Osteoblast (primary cell): ENCODE results near the gene SLC12A8. TPM values are rescaled to one million over a fixed set of nuclear protein-coding genes. Genes with fewer than 3 reads are reported as not detected.

Experiments
- DNase-seq: peaks from one replicate; pipeline ENCODE4 v3.0.0; 2011; ENCODE audit warnings: low spot score, mixed read lengths; ENCODE audit not compliant: insufficient read length; ENCODE audit errors: missing footprints
- H2AFZ ChIP-seq: 2 replicates; pipeline ENCODE4 v1.6.0; 2011; ENCODE audit warnings: mild to moderate bottlenecking, low read length
- H3K27ac ChIP-seq: 2 replicates; pipeline ENCODE4 v1.5.1; 2011; ENCODE audit warnings: mild to moderate bottlenecking, low read depth, low read length, moderate library complexity
- H3K27me3 ChIP-seq: 2 replicates; pipeline ENCODE4 v1.6.0; 2012; ENCODE audit warnings: mild to moderate bottlenecking, control low read depth, inconsistent platforms, low read length, moderate library complexity; ENCODE audit not compliant: insufficient read depth
- H3K36me3 ChIP-seq: 2 replicates; pipeline ENCODE4 v1.5.1; 2011; ENCODE audit warnings: mild to moderate bottlenecking, low read length, control low read depth, moderate library complexity; ENCODE audit not compliant: insufficient read depth
- H3K4me1 ChIP-seq: 2 replicates; pipeline ENCODE4 v1.5.1; 2011; ENCODE audit warnings: mild to moderate bottlenecking, low read length, control low read depth, moderate library complexity; ENCODE audit not compliant: insufficient read depth
- H3K4me2 ChIP-seq: 2 replicates; pipeline ENCODE4 v1.6.0; 2011; ENCODE audit warnings: mild to moderate bottlenecking, low read length; ENCODE audit not compliant: insufficient read depth
- H3K4me3 ChIP-seq: fragments of 200-600 bp; sonication (generic); 3 replicates; pipeline ENCODE4 v1.5.1; 2012; ENCODE audit warnings: mild to moderate bottlenecking, low read length, inconsistent platforms; ENCODE audit not compliant: insufficient read depth
- H3K79me2 ChIP-seq: 2 replicates; pipeline ENCODE4 v1.6.0; 2012; ENCODE audit warnings: mild to moderate bottlenecking, low read length, control low read depth, inconsistent platforms; ENCODE audit not compliant: insufficient read depth
- H3K9me3 ChIP-seq: 2 replicates; pipeline ENCODE4 v1.5.1; 2011; ENCODE audit warnings: low read depth, low read length, control low read depth
- H4K20me1 ChIP-seq: 2 replicates; pipeline ENCODE4 v1.6.0; 2012; ENCODE audit warnings: mild to moderate bottlenecking, low read length, control low read depth; ENCODE audit not compliant: insufficient read depth
- total RNA-seq: library from RNA; depleted of rRNA; stranded (reverse); fragments of >200 nt; gene quantifications from 2 replicates; pipeline ENCODE4 v1.2.3, GENCODE V29; 2012
- TF ChIP-seq, protein P1 (sequence below): IDR thresholded peaks from 2 replicates; pipeline ENCODE4 v1.5.1; 2011; ENCODE audit warnings: mild to moderate bottlenecking, low read depth, low read length, moderate library complexity; ENCODE audit errors: extremely low read depth

SLC12A8 gene
- total RNA-seq, 1 donor = 36.2 TPM

GRCh38 chr3:125136515-125136914 is 76.0 kb downstream of the SLC12A8 start:
- H2AFZ ChIP-seq = peak overlapping the region; percentile 53
- no peaks in the 10 kb centered on the region for H3K79me2 ChIP-seq
- H3K9me3 ChIP-seq = no peaks in the 10 kb centered on the region
- no peaks in the 10 kb centered on the region for H3K36me3 ChIP-seq
- TF ChIP-seq, protein P1, sequence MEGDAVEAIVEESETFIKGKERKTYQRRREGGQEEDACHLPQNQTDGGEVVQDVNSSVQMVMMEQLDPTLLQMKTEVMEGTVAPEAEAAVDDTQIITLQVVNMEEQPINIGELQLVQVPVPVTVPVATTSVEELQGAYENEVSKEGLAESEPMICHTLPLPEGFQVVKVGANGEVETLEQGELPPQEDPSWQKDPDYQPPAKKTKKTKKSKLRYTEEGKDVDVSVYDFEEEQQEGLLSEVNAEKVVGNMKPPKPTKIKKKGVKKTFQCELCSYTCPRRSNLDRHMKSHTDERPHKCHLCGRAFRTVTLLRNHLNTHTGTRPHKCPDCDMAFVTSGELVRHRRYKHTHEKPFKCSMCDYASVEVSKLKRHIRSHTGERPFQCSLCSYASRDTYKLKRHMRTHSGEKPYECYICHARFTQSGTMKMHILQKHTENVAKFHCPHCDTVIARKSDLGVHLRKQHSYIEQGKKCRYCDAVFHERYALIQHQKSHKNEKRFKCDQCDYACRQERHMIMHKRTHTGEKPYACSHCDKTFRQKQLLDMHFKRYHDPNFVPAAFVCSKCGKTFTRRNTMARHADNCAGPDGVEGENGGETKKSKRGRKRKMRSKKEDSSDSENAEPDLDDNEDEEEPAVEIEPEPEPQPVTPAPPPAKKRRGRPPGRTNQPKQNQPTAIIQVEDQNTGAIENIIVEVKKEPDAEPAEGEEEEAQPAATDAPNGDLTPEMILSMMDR = no peak
- H3K4me3 ChIP-seq = no peak overlapping the region
- peak overlapping the region; percentile 15 for H3K4me2 ChIP-seq
- H3K27me3 ChIP-seq = no peaks in the 10 kb centered on the region
- H4K20me1 ChIP-seq = no peaks in the 10 kb centered on the region
- no peak for DNase-seq
- peaks cover 40% of the 10 kb centered on the region for H3K4me1 ChIP-seq
- H3K27ac ChIP-seq = peak overlapping the region; percentile 82

- H3K79me2 ChIP-seq = no peaks in the 10 kb centered on the region
- DNase-seq = no peak
These were observed 77.6 kb downstream of the SLC12A8 start for GRCh38 chr3:125134952-125135351.

GRCh38 chr3:125132815-125133214 is 79.7 kb downstream of the SLC12A8 start:
- Histone ChIP-seq H3K9me3 (no peaks in the 10 kb centered on the region), H4K20me1 (no peaks in the 10 kb centered on the region), H3K27me3 (no peaks in the 10 kb centered on the region), H3K27ac (no peak overlapping the region), H3K79me2 (no peaks in the 10 kb centered on the region), H3K4me1 (peaks cover 39% of the 10 kb centered on the region), H3K4me3 (no peak overlapping the region), H3K36me3 (no peaks in the 10 kb centered on the region), H3K4me2 (no peak overlapping the region), H2AFZ (no peak overlapping the region)
- DNase-seq = no peak
- TF ChIP-seq, protein P1 = no peak

More at GRCh38 chr3:125134952-125135351, 77.6 kb downstream of the SLC12A8 start:
- H3K36me3 ChIP-seq = no peaks in the 10 kb centered on the region
- H3K4me2 ChIP-seq = no peak overlapping the region
- H3K4me1 ChIP-seq = peaks cover 31% of the 10 kb centered on the region
- no peak overlapping the region for H2AFZ ChIP-seq
- H3K27ac ChIP-seq = no peak overlapping the region
- H3K4me3 ChIP-seq = no peak overlapping the region
- TF ChIP-seq, protein P1 = no peak
- H4K20me1 ChIP-seq = no peaks in the 10 kb centered on the region
- H3K9me3 ChIP-seq = no peaks in the 10 kb centered on the region
- H3K27me3 ChIP-seq = no peaks in the 10 kb centered on the region

- H2AFZ ChIP-seq = peak overlapping the region; percentile 36
- H3K9me3 ChIP-seq = no peaks in the 10 kb centered on the region
- no peaks in the 10 kb centered on the region for H3K36me3 ChIP-seq
- H4K20me1 ChIP-seq = no peaks in the 10 kb centered on the region
- H3K27me3 ChIP-seq = no peaks in the 10 kb centered on the region
- peak overlapping the region; percentile 97 for H3K27ac ChIP-seq
- TF ChIP-seq, protein P1 = no peak
- peak overlapping the region; percentile 53 for H3K4me2 ChIP-seq
- H3K79me2 ChIP-seq = no peaks in the 10 kb centered on the region
- H3K4me3 ChIP-seq = peak overlapping the region; percentile 11
- DNase-seq = peak; percentile 91
- H3K4me1 ChIP-seq = peaks cover 39% of the 10 kb centered on the region
These were observed 83.0 kb downstream of the SLC12A8 start for GRCh38 chr3:125129512-125129997.
